ENCODE data around the gene SNX5. TPM values are rescaled to one million over a fixed set of nuclear protein-coding genes. Genes with fewer than 3 reads are reported as not detected.

Gene SNX5
- total RNA-seq, 1 experiment from 2014 or later, result 159 TPM

DNA sequence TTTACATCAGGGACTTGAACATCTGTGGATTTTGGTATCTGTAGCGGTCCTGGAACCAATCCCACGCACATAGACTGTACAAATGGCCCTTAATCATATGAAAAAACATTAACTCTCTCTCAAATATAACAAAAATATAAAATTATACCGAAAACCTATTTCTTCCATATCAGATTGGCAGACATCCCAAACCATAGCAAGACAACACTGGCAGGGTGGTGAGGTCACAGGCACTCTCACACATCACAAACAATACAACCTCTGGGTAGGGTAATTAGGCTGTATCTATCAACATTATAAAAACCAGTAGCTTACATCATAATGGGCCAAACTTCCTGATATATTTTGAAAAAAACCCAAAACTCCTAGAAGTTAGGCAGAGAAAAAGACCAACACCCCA is 48.2 kb upstream of the SNX5 start:
- TF ChIP-seq EZH2 (IDR thresholded peaks at IDR 0.05) (no peak), SP1 (IDR thresholded peaks at IDR 0.05; ENCODE audit: low read depth) (no peak), EGR1 (IDR thresholded peaks at IDR 0.05; ENCODE audit: low read depth) (no peak), MAX (IDR thresholded peaks at IDR 0.05) (no peak), YY1 (IDR thresholded peaks at IDR 0.05; ENCODE audit: extremely low read depth, insufficient replicate concordance, low read depth, low read length) (no peak), RAD21 (IDR thresholded peaks at IDR 0.05; ENCODE audit: low read depth) (no peak), TCF7L2 (IDR thresholded peaks at IDR 0.05; ENCODE audit: borderline replicate concordance, extremely low read depth, insufficient read depth, insufficient read length) (no peak), CBX3 (IDR thresholded peaks at IDR 0.05; ENCODE audit: low read depth) (no peak), ZNF274 (IDR thresholded peaks at IDR 0.05; ENCODE audit: low read depth, low read length) (no peak), CEBPB (IDR thresholded peaks at IDR 0.05; ENCODE audit: low read depth) (no peak), CTCF (IDR thresholded peaks at IDR 0.05 in 2 of 3, conservative IDR thresholded peaks at IDR 0.05 in 1 of 3; ENCODE audit: borderline replicate concordance in 1 of 3, insufficient read depth in 1 of 3, low read depth in 2 of 3, low read length in 2 of 3) (no peak)
- ChIA-PET RAD21 (ENCODE audit: low non-redundant PET in 1 of 2, low total read pairs in 2 of 2, uncharacterized antibody in 2 of 2, unreplicated experiment in 2 of 2) (no interaction called here), POLR2A (no interaction called here), CTCF (interaction anchor here (1.2 kb wide), 1 partner anchor 16 kb away, joined by 3 read pairs; no protein-coding TSS in a partner anchor)
- H3K4me2 ChIP-seq (ENCODE audit: low read length), result no peak overlapping the region
- DNase-seq (ENCODE audit: low read depth, low spot score), result no peak
- intact Hi-C loops (cut with micrococcal nuclease), result no loop called here
- no peak overlapping the region for H3K9ac ChIP-seq (ENCODE audit: low read length)
- no peaks in the 10 kb centered on the region for H3K9me2 ChIP-seq (ENCODE audit: insufficient read depth)
- H3K4me1 ChIP-seq (ENCODE audit: control insufficient read depth in 1 of 2, insufficient read depth in 2 of 2, low read length in 2 of 2), result no peaks in the 10 kb centered on the region
- no peak for ATAC-seq
- no peaks in the 10 kb centered on the region for H3K79me2 ChIP-seq (ENCODE audit: insufficient read depth, low read length)
- H4K20me1 ChIP-seq (ENCODE audit: insufficient read depth), result no peaks in the 10 kb centered on the region
- H2AFZ ChIP-seq (ENCODE audit: low read depth, low read length, poor library complexity, severe bottlenecking), result no peak overlapping the region
- H3K4me3 ChIP-seq (replicated peaks in 1 of 2; ENCODE audit: low read depth in 1 of 2, low read length in 2 of 2), result no peak overlapping the region
- BruUV-seq (replicated peaks), result no TSS peak
- no peaks in the 10 kb centered on the region for H3K36me3 ChIP-seq (ENCODE audit: control insufficient read depth in 1 of 2, insufficient read depth in 2 of 2, low read length in 2 of 2)
- H3K9me3 ChIP-seq (ENCODE audit: control insufficient read depth in 1 of 2, insufficient read depth in 1 of 2, low read depth in 1 of 2, low read length in 2 of 2), result no peaks in the 10 kb centered on the region
- H3K27me3 ChIP-seq (ENCODE audit: insufficient read depth, low read length), result no peaks in the 10 kb centered on the region
- no peak overlapping the region for H3K27ac ChIP-seq (ENCODE audit: low read depth, low read length)

Measured in HCT116 (cell line).